Panc1 (cell line): ENCODE data around the gene CELF2. TPM values are rescaled to one million over a fixed set of nuclear protein-coding genes. Genes with fewer than 3 reads are reported as not detected.

Source experiments
- ATAC-seq: fragments of 200-7000 bp; cut with Tn5 transposase; 2 replicates; pipeline ENCODE4 v1.9.1; 2020; ENCODE audit warnings: mild to moderate bottlenecking, moderate library complexity
- BruUV-seq: library from RNA; stranded (reverse); fragments of 400-500 nt; replicated peaks from 2 replicates; lab custom pipeline; 2021; lab: Mats Ljungman, UMichigan
- CTCF ChIA-PET: fragments of 300-600 bp; sonication (Branson Sonifier 250); formaldehyde crosslinking; loops from one replicate; lab custom pipeline; 2022; ENCODE audit warnings: antibody characterized with exemption; lab: Charles Lee
- POLR2A ChIA-PET: fragments of 300-600 bp; sonication (Branson Sonifier 250); formaldehyde crosslinking; loops from one replicate; lab custom pipeline; 2022; ENCODE audit warnings: antibody characterized with exemption; lab: Charles Lee
- DNase-seq: peaks from one replicate; pipeline ENCODE4 v3.0.0-alpha.2; 2010; ENCODE audit warnings: low read depth, low spot score
- H3K27ac ChIP-seq: 2 replicates; pipeline ENCODE4 v1.5.1; 2011; ENCODE audit warnings: mild to moderate bottlenecking, low read length, inconsistent platforms
- H3K27me3 ChIP-seq: fragments of 200-500 bp; sonication (Bioruptor generic); 2 replicates; pipeline ENCODE4 v1.6.0; 2014; ENCODE audit warnings: low read length, inconsistent platforms; ENCODE audit not compliant: control insufficient read depth, insufficient read depth
- H3K36me3 ChIP-seq: fragments of 200-500 bp; sonication (Bioruptor generic); 2 replicates; pipeline ENCODE4 v1.5.1; 2014; ENCODE audit warnings: inconsistent platforms, mild to moderate bottlenecking, low read length, moderate library complexity; ENCODE audit not compliant: control insufficient read depth, insufficient read depth
- H3K4me1 ChIP-seq: 2 replicates; pipeline ENCODE4 v1.5.1; 2011; ENCODE audit warnings: inconsistent platforms, mild to moderate bottlenecking, low read length, moderate library complexity; ENCODE audit not compliant: control insufficient read depth, insufficient read depth
- H3K4me3 ChIP-seq, 2 experiments: 2 replicates each; pipeline ENCODE4 v1.5.1; 2011 to 2012; ENCODE audit warnings: low read depth in 2 of 2, low read length in 2 of 2, mild to moderate bottlenecking in 2 of 2, inconsistent platforms in 1 of 2, moderate library complexity in 1 of 2
- H3K9me3 ChIP-seq: fragments of 200-500 bp; sonication (Bioruptor generic); 2 replicates; pipeline ENCODE4 v1.5.1; 2014; ENCODE audit warnings: low read depth, mild to moderate bottlenecking, inconsistent platforms, low read length, moderate library complexity; ENCODE audit not compliant: control insufficient read depth, insufficient read depth
- POLR2AphosphoS5 ChIP-seq: IDR thresholded peaks from 2 replicates; pipeline ENCODE4 v1.6.1; 2012; ENCODE audit warnings: mild to moderate bottlenecking, low read depth, low read length, moderate library complexity
- SIN3A ChIP-seq: IDR thresholded peaks from 2 replicates; pipeline ENCODE4 v1.6.1; 2012; ENCODE audit warnings: low read depth, mild to moderate bottlenecking, low read length, moderate library complexity, borderline replicate concordance; ENCODE audit not compliant: insufficient read depth
- TCF7L2 ChIP-seq: IDR thresholded peaks from 2 replicates; pipeline ENCODE4 v1.6.1; 2011; ENCODE audit warnings: mild to moderate bottlenecking, low read depth, low read length, inconsistent platforms
- in situ Hi-C: cut with HindIII; loops from 2 replicates; pipeline ENCODE4 v1.10.0; 2016; ENCODE audit warnings: low sequenced_read_pairs, low pct_unique_long_range_greater_than_20kb
- intact Hi-C: fragments of 100-400 bp; cut with micrococcal nuclease; formaldehyde crosslinking; loops from one replicate; pipeline ENCODE4 v1.10.0; 2022; ENCODE audit not compliant: unreplicated experiment
- total RNA-seq: library from RNA; stranded (reverse); gene quantifications from one replicate; pipeline ENCODE4 v1.2.1, GENCODE V29; 2021; ENCODE audit not compliant: unreplicated experiment
- TF ChIP-seq, protein P1 (sequence below), 2 experiments: IDR thresholded peaks; 2 replicates each; pipeline ENCODE4 v1.6.1; 2011 to 2012; ENCODE audit warnings: low read depth in 2 of 2, control low read depth in 1 of 2, low read length in 1 of 2, mild to moderate bottlenecking in 1 of 2, moderate library complexity in 1 of 2; ENCODE audit not compliant: insufficient read depth in 1 of 2
- TF ChIP-seq, protein P2 (sequence below): fragments of 450-650 bp; IDR thresholded peaks from 2 replicates; pipeline ENCODE4 v1.5.1; 2017; ENCODE audit warnings: mild to moderate bottlenecking

Gene CELF2
- total RNA-seq, 1 experiment from 2014 or later, result 0.44 TPM

GRCh38 chr10:11177926-11178471 lies 160.3 kb downstream of the CELF2 start:
- TF ChIP-seq, protein P1, sequence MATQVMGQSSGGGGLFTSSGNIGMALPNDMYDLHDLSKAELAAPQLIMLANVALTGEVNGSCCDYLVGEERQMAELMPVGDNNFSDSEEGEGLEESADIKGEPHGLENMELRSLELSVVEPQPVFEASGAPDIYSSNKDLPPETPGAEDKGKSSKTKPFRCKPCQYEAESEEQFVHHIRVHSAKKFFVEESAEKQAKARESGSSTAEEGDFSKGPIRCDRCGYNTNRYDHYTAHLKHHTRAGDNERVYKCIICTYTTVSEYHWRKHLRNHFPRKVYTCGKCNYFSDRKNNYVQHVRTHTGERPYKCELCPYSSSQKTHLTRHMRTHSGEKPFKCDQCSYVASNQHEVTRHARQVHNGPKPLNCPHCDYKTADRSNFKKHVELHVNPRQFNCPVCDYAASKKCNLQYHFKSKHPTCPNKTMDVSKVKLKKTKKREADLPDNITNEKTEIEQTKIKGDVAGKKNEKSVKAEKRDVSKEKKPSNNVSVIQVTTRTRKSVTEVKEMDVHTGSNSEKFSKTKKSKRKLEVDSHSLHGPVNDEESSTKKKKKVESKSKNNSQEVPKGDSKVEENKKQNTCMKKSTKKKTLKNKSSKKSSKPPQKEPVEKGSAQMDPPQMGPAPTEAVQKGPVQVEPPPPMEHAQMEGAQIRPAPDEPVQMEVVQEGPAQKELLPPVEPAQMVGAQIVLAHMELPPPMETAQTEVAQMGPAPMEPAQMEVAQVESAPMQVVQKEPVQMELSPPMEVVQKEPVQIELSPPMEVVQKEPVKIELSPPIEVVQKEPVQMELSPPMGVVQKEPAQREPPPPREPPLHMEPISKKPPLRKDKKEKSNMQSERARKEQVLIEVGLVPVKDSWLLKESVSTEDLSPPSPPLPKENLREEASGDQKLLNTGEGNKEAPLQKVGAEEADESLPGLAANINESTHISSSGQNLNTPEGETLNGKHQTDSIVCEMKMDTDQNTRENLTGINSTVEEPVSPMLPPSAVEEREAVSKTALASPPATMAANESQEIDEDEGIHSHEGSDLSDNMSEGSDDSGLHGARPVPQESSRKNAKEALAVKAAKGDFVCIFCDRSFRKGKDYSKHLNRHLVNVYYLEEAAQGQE (IDR thresholded peaks at IDR 0.05; ENCODE audit: insufficient read depth in 1 of 2, low read depth in 2 of 2, low read length in 1 of 2), result no peak
- TF ChIP-seq TCF7L2 (no peak), SIN3A (no peak), POLR2AphosphoS5 (no peak)
- TF ChIP-seq, protein P2, sequence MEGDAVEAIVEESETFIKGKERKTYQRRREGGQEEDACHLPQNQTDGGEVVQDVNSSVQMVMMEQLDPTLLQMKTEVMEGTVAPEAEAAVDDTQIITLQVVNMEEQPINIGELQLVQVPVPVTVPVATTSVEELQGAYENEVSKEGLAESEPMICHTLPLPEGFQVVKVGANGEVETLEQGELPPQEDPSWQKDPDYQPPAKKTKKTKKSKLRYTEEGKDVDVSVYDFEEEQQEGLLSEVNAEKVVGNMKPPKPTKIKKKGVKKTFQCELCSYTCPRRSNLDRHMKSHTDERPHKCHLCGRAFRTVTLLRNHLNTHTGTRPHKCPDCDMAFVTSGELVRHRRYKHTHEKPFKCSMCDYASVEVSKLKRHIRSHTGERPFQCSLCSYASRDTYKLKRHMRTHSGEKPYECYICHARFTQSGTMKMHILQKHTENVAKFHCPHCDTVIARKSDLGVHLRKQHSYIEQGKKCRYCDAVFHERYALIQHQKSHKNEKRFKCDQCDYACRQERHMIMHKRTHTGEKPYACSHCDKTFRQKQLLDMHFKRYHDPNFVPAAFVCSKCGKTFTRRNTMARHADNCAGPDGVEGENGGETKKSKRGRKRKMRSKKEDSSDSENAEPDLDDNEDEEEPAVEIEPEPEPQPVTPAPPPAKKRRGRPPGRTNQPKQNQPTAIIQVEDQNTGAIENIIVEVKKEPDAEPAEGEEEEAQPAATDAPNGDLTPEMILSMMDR, result no peak
- Histone ChIP-seq H3K36me3 (no peaks in the 10 kb centered on the region), H3K27ac (no peak overlapping the region), H3K4me3 (no peak overlapping the region), H3K9me3 (no peaks in the 10 kb centered on the region), H3K27me3 (no peaks in the 10 kb centered on the region), H3K4me1 (no peaks in the 10 kb centered on the region)
- DNase-seq (no peak), ATAC-seq (no peak)
- POLR2A ChIA-PET, result no interaction called here
- intact Hi-C loops (no loop called here), in situ Hi-C loops (no loop called here)
- no TSS peak for BruUV-seq
- CTCF ChIA-PET, result no interaction called here

DNA sequence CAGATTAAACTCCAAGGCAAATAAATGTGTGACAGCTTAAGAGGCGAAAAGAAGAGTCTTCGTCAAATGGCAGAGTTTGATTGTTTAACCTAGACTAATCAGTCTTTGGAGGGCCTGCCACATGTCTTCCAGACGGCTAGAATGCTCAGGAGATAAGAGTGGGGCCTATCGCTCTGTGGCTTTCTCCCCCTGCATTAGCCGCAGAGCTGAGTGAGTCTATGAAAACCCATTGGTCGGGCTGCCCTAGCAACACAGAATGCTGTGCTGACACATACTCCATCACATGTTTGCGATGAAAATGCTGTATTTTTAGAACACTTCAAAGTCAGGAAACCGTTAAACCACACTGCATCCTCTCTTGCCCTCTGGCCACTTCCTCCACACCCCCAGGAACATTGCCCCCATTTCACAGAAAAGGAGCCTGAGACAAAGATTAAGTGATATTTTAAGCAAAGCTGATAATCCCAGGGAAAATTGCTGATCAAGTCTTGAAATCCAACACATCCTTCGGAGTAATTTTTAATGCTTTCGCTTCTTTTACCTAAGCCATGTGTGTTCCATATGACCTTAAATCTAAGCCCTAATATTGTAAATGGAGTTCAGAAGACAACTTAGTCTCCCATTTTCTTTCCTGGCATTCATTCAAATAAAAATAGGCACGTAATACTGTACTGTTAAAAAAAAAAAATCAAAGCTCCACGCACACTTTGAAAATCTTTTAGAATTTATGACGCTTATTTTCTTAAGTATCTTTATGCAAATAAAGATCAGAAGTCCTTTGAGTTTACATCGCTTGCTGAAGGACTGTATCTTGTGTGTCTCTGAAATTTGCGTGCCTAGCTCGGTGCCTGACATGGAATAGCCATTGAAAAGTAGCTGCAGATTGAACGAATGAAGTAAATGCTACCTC lies 161.2 kb downstream of the CELF2 start:
- Histone ChIP-seq H3K27me3 (no peaks in the 10 kb centered on the region), H3K4me3 (no peak overlapping the region), H3K27ac (no peak overlapping the region), H3K36me3 (no peaks in the 10 kb centered on the region), H3K9me3 (no peaks in the 10 kb centered on the region), H3K4me1 (no peaks in the 10 kb centered on the region)
- POLR2A ChIA-PET, result no interaction called here
- in situ Hi-C loops (no loop called here), intact Hi-C loops (no loop called here)
- DNase-seq, result no peak
- TF ChIP-seq, protein P1 (IDR thresholded peaks at IDR 0.05; ENCODE audit: insufficient read depth in 1 of 2, low read depth in 2 of 2, low read length in 1 of 2), result no peak
- TF ChIP-seq SIN3A (no peak), TCF7L2 (no peak), POLR2AphosphoS5 (no peak)
- TF ChIP-seq, protein P2, result no peak
- ATAC-seq, result no peak
- no TSS peak for BruUV-seq
- CTCF ChIA-PET, result interaction anchor here (0.8 kb wide), 1 partner anchor 142 kb away, joined by 3 read pairs; no protein-coding TSS in a partner anchor
